MM.1S (cell line): Measurements from ENCODE around the gene DGCR8.

Source experiments
- DNase-seq: peaks from one replicate; pipeline ENCODE4 v3.0.0-alpha.2; 2015
- H2AFZ ChIP-seq: fragments of 300-600 bp; sonication (generic); 2 replicates; pipeline ENCODE4 v1.6.0; 2016; ENCODE audit warnings: antibody characterized with exemption, low read length
- H3F3A ChIP-seq: fragments of 300-600 bp; sonication (generic); 2 replicates; pipeline ENCODE4 v1.6.1; 2016; ENCODE audit warnings: mild to moderate bottlenecking, antibody characterized with exemption, low read length, moderate library complexity, mixed read lengths; ENCODE audit not compliant: insufficient read depth
- H3K27ac ChIP-seq: fragments of 300-600 bp; sonication (generic); 2 replicates; pipeline ENCODE4 v1.5.1; 2016; ENCODE audit warnings: mild to moderate bottlenecking, low read length
- H3K27me3 ChIP-seq: fragments of 300-600 bp; sonication (generic); replicated peaks from 2 replicates; pipeline ENCODE4 v1.6.0; 2016; ENCODE audit warnings: low read length; ENCODE audit not compliant: insufficient read depth
- H3K36me3 ChIP-seq: fragments of 300-600 bp; sonication (generic); replicated peaks from 2 replicates; pipeline ENCODE4 v1.6.1; 2016; ENCODE audit warnings: mild to moderate bottlenecking, low read length, mixed read lengths; ENCODE audit not compliant: insufficient read depth
- H3K4me1 ChIP-seq: fragments of 300-600 bp; sonication (generic); 2 replicates; pipeline ENCODE4 v1.6.1; 2016; ENCODE audit warnings: low read length, mixed read lengths
- H3K4me2 ChIP-seq: fragments of 300-600 bp; sonication (generic); 2 replicates; pipeline ENCODE4 v1.6.0; 2016; ENCODE audit warnings: low read depth, low read length
- H3K4me3 ChIP-seq: fragments of 300-600 bp; sonication (generic); 2 replicates; pipeline ENCODE4 v1.5.1; 2016; ENCODE audit warnings: low read length, mixed read lengths
- H3K79me2 ChIP-seq: fragments of 300-600 bp; sonication (generic); 2 replicates; pipeline ENCODE4 v1.6.1; 2016; ENCODE audit warnings: mixed run types, low read length, mixed read lengths
- H3K9ac ChIP-seq: fragments of 300-600 bp; sonication (generic); 2 replicates; pipeline ENCODE4 v1.6.1; 2016; ENCODE audit warnings: low read length, mixed read lengths
- H3K9me2 ChIP-seq: fragments of 300-600 bp; sonication (generic); replicated peaks from 2 replicates; pipeline ENCODE4 v1.6.1; 2016; ENCODE audit warnings: mild to moderate bottlenecking, low read length, mixed read lengths; ENCODE audit not compliant: insufficient read depth
- H3K9me3 ChIP-seq: fragments of 300-600 bp; sonication (generic); replicated peaks from 2 replicates; pipeline ENCODE4 v1.6.1; 2016; ENCODE audit warnings: mild to moderate bottlenecking, low read length, mixed read lengths; ENCODE audit not compliant: insufficient read depth
- H4K20me1 ChIP-seq: fragments of 300-600 bp; sonication (generic); 2 replicates; pipeline ENCODE4 v1.6.1; 2016; ENCODE audit warnings: mild to moderate bottlenecking, low read length, moderate library complexity, mixed read lengths; ENCODE audit not compliant: insufficient read depth
- CTCF ChIP-seq: fragments of 300-600 bp; sonication (generic); IDR thresholded peaks from 2 replicates; pipeline ENCODE4 v1.5.1; 2016; ENCODE audit warnings: antibody characterized with exemption, low read length, mixed read lengths
- EZH2 ChIP-seq: fragments of 300-600 bp; sonication (generic); optimal IDR thresholded peaks from 2 replicates; pipeline ENCODE3; 2017; ENCODE audit warnings: low read depth, mild to moderate bottlenecking, antibody characterized with exemption, low read length, mixed read lengths
- EZH2phosphoT487 ChIP-seq: fragments of 300-600 bp; sonication (generic); IDR thresholded peaks from 2 replicates; pipeline ENCODE4 v1.6.1; 2018; ENCODE audit warnings: antibody characterized with exemption, low read length

Gene DGCR8

DNA sequence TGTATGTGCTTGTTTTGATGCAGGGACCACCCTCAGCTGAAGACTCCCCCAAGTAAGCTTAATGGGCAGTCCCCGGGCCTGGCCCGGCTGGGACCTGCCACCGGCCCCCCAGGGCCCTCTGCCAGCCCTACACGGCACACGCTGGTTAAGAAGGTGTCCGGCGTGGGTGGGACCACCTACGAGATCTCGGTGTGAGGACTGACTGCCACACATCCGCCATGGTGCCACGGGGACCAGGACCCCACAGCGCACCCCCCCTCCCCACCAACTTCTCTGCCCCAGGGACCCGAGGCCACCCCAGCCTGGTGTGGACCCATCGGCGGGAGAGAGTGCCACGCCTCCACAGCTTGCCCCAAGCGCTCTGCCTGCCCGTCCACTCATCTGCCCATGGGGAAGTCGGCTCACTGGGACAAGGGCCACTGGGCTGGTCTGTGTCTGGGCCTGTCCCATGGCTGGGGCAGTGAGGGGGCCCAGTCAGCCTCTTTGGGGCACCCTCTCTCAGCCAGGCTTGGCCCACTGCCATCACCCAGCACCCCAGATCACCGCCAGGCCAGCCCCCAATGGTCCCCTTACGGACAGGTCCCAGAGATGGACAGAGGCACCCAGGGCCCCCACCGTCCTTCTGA, 65.3 kb downstream of the DGCR8 start:
- Histone ChIP-seq H3K27ac (no peak overlapping the region), H3K4me2 (no peak overlapping the region), H3F3A (no peaks in the 10 kb centered on the region), H2AFZ (no peak overlapping the region), H3K27me3 (no peaks in the 10 kb centered on the region; the same call in none of the 2 replicates), H3K9me2 (no peaks in the 10 kb centered on the region), H3K9ac (no peak overlapping the region), H3K79me2 (no peaks in the 10 kb centered on the region), H3K36me3 (no peaks in the 10 kb centered on the region), H3K4me3 (no peak overlapping the region), H3K4me1 (no peaks in the 10 kb centered on the region), H3K9me3 (no peaks in the 10 kb centered on the region), H4K20me1 (no peaks in the 10 kb centered on the region)
- DNase-seq: no peak
- TF ChIP-seq EZH2: no peak
- no peak for TF ChIP-seq EZH2phosphoT487
- TF ChIP-seq CTCF: no peak

DNA sequence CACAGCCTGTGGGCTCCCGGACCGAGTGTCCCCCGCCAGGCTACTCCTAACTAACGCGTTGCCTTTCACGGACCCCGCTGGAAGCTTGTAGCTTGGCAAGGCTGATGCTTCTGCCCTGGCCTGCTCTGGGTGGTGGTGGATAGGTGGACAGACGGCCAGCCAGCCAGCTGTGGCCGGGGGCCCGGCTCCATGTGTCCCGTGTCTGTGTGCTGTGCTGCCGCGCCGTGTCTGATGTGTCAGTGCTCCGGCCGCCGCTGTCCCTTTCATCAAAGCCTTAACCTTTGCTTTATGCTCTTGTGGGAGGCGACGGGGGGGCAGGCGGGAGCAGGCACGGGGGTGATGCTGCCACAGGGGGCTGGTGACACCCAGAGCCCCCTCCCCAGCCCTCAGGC, 65.8 kb downstream of the DGCR8 start:
- H3K27me3 ChIP-seq: no peaks in the 10 kb centered on the region; the same call in none of the 2 replicates
- H3K9me3 ChIP-seq: no peaks in the 10 kb centered on the region
- H2AFZ ChIP-seq: no peak overlapping the region
- no peaks in the 10 kb centered on the region for H3K36me3 ChIP-seq
- no peaks in the 10 kb centered on the region for H4K20me1 ChIP-seq
- no peak overlapping the region for H3K4me2 ChIP-seq
- H3K9me2 ChIP-seq: no peaks in the 10 kb centered on the region
- no peak overlapping the region for H3K9ac ChIP-seq
- H3F3A ChIP-seq: no peaks in the 10 kb centered on the region
- no peak overlapping the region for H3K27ac ChIP-seq
- no peaks in the 10 kb centered on the region for H3K79me2 ChIP-seq
- DNase-seq: no peak
- no peak overlapping the region for H3K4me3 ChIP-seq
- H3K4me1 ChIP-seq: no peaks in the 10 kb centered on the region
- TF ChIP-seq EZH2phosphoT487: no peak

DNA sequence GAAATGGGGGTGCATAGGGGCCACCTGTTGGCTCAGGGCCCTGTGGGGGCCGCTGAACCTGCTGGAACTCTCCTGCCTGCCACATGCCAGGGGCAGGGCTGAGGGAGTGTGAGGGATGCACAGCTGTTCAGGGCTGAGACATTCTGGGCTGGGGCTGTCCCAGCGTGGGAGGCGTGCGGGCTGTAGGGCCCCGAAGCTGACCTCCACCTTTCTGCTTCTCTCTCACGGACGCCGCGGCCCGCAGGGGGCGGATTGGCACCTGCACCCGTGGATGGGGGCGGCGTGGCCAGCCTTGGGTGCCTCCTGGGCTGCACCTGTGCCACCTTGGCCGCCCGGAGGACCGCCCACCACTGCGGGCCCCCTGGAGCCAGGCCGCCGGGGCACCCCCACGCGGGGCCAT, 66.7 kb downstream of the DGCR8 start:
- Histone ChIP-seq H4K20me1 (no peaks in the 10 kb centered on the region), H3K9ac (no peak overlapping the region), H3K36me3 (no peaks in the 10 kb centered on the region), H3K79me2 (no peaks in the 10 kb centered on the region), H3K4me3 (no peak overlapping the region), H3K4me2 (no peak overlapping the region), H3K9me3 (no peaks in the 10 kb centered on the region), H3K9me2 (no peaks in the 10 kb centered on the region), H3K4me1 (no peaks in the 10 kb centered on the region), H2AFZ (no peak overlapping the region), H3K27ac (no peak overlapping the region), H3F3A (no peaks in the 10 kb centered on the region), H3K27me3 (peaks cover 4% of the 10 kb centered on the region)
- no peak for DNase-seq
- TF ChIP-seq EZH2phosphoT487 (no peak), EZH2 (no peak), CTCF (no peak)

DNA sequence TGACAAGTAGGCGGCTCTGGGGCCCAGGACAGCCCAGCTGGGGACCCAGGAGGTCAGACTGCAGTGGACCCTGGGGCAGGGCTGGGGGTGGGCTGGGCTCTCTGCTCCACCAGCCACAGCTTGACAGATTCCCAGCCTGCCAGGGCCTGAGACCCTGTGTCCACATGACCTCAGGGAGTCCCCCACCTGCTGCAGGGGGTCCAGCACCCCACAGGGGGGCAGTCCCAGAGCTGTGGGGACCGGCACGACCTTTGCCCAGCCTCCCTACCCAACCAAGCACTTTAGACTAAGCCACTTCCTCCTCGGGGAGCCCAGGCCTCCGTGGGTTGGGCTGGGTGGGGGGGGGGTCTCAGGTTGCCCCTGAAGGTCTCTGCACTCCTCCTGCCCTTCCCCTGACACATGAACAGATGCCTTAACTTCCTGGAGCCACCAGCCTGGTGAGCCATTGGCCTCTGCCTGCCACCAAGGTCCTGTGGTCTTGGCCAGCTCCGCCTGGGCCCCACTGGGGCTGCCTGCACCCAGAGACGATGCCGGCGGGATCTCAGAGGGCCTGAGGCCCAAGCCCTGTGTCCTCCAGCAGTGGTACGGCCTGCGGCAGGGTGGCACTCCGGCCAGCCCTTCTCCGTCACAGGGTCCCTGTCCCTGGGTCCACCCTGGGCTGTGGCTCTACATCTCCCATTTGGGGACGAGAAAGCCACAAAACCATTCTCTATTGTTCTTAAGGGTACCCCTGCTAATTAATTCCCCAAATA, 67.4 kb downstream of the DGCR8 start:
- Histone ChIP-seq H3K79me2 (no peaks in the 10 kb centered on the region), H3K4me1 (no peaks in the 10 kb centered on the region), H3K9me2 (no peaks in the 10 kb centered on the region), H2AFZ (no peak overlapping the region), H3K4me2 (no peak overlapping the region), H3K4me3 (no peak overlapping the region), H3F3A (no peaks in the 10 kb centered on the region), H3K9me3 (no peaks in the 10 kb centered on the region), H4K20me1 (no peaks in the 10 kb centered on the region), H3K27me3 (peaks cover 9% of the 10 kb centered on the region), H3K36me3 (no peaks in the 10 kb centered on the region), H3K27ac (no peak overlapping the region), H3K9ac (no peak overlapping the region)
- no peak for TF ChIP-seq CTCF
- TF ChIP-seq EZH2: no peak
- no peak for TF ChIP-seq EZH2phosphoT487
- DNase-seq: no peak
